AG04450 (cell line): ENCODE data around the gene GNB3. TPM values are rescaled to one million over a fixed set of nuclear protein-coding genes. Genes with fewer than 3 reads are reported as not detected.
A peak's percentile ranks its signal among the peaks of the same experiment; 100 is the strongest.
"Not testable (repeated sequence)": the region's sequence is repeated elsewhere in the genome, so short reads cannot be mapped to it uniquely, and the experiment has no call there.

ENCODE experiments used
- CTCF ChIA-PET: fragments of 300-600, 350-600 bp; formaldehyde crosslinking; extraction: SDS; loops from one replicate; lab custom pipeline; 2022; ENCODE audit warnings: antibody characterized with exemption, inconsistent platforms; lab: Charles Lee
- POLR2A ChIA-PET: fragments of 350-600 bp; formaldehyde crosslinking; extraction: SDS; loops from one replicate; lab custom pipeline; 2021; ENCODE audit warnings: antibody characterized with exemption, inconsistent platforms; lab: Yijun Ruan, JAX
- DNase-seq: peaks from one replicate; pipeline ENCODE4 v3.0.0-alpha.2; 2011; ENCODE audit warnings: low read depth, low spot score
- H3K27ac ChIP-seq: one replicate; pipeline ENCODE4 v1.5.1; 2012; ENCODE audit warnings: low read depth, low read length, control low read depth
- H3K27me3 ChIP-seq: one replicate; pipeline ENCODE4 v1.6.0; 2012; ENCODE audit warnings: low read length; ENCODE audit not compliant: control insufficient read depth, insufficient read depth
- H3K4me3 ChIP-seq: 2 replicates; pipeline ENCODE4 v1.5.1; 2011; ENCODE audit warnings: mild to moderate bottlenecking, low read depth, low read length, control low read depth
- H3K9me3 ChIP-seq: 2 replicates; pipeline ENCODE4 v1.5.1; 2012; ENCODE audit warnings: low read length; ENCODE audit not compliant: control insufficient read depth, insufficient read depth
- polyA plus RNA-seq: library from polyadenylated mRNA; depleted of rRNA; stranded (reverse); fragments of >200 nt; gene quantifications from 2 replicates; pipeline ENCODE4 v1.2.3, GENCODE V29; 2011
- TF ChIP-seq, protein P1 (sequence below): IDR thresholded peaks from 2 replicates; pipeline ENCODE4 v1.5.1; 2011; ENCODE audit warnings: low read depth, low read length, control low read depth, inconsistent platforms

GNB3 gene
- polyA plus RNA-seq, 1 experiment: 3.6 TPM

DNA sequence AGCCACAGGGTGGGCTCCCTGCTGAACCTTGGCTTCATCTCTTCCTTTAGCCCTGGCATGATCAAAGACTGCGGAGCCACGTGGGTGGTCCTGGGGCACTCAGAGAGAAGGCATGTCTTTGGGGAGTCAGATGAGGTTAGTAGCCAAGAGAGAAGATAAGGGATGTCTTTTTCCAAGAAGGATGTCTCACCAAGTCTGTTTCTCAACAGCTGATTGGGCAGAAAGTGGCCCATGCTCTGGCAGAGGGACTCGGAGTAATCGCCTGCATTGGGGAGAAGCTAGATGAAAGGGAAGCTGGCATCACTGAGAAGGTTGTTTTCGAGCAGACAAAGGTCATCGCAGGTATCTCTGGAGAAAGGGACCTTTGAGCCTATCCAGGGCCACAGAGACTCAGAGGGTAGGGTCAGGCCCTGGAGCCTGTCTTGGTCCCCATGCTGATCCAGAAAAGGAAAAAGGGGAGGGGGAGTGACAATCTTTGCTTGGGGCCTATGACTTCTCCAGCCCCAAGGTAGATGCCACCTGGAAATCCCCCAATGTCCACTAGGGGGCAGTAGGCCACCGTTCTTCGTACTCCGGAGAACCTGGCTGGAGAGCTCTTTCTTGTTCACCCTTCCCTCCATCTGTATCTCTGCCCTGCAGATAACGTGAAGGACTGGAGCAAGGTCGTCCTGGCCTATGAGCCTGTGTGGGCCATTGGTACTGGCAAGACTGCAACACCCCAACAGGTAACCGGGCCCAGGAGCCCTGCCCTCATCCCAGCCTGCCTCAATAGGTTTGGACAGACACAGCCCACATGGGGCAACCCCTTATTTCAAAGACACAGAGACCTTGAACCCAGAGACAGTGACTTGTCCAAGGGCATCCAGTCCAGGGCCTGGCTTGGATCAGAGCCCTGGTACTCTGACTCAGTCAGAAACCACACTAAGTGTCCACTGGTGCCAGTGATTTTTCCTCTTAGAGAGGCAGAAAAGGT, 28.6 kb downstream of the GNB3 start:
- no peaks in the 10 kb centered on the region for H3K27me3 ChIP-seq
- CTCF ChIA-PET: interaction anchor here (0.5 to 5.1 kb wide), 35 partner anchors 8 to 317 kb away, joined by 3 to 50 read pairs (median 4); partner anchors contain the start of genes C12orf57, CDCA3, GNB3 and LRRC23
- peak overlapping the region; percentile 21 for H3K27ac ChIP-seq
- TF ChIP-seq, protein P1, sequence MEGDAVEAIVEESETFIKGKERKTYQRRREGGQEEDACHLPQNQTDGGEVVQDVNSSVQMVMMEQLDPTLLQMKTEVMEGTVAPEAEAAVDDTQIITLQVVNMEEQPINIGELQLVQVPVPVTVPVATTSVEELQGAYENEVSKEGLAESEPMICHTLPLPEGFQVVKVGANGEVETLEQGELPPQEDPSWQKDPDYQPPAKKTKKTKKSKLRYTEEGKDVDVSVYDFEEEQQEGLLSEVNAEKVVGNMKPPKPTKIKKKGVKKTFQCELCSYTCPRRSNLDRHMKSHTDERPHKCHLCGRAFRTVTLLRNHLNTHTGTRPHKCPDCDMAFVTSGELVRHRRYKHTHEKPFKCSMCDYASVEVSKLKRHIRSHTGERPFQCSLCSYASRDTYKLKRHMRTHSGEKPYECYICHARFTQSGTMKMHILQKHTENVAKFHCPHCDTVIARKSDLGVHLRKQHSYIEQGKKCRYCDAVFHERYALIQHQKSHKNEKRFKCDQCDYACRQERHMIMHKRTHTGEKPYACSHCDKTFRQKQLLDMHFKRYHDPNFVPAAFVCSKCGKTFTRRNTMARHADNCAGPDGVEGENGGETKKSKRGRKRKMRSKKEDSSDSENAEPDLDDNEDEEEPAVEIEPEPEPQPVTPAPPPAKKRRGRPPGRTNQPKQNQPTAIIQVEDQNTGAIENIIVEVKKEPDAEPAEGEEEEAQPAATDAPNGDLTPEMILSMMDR: peak; percentile 91
- DNase-seq: peak; percentile 48
- H3K9me3 ChIP-seq: no peaks in the 10 kb centered on the region; the same call in 1 of the 2 replicates
- H3K4me3 ChIP-seq: peak overlapping the region; percentile 90
- POLR2A ChIA-PET: interaction anchor here (0.6 to 3.8 kb wide), 8 partner anchors 17 to 335 kb away, joined by 3 to 25 read pairs (median 6); partner anchors contain the start of genes C12orf57, CDCA3, GPR162 and RNU7-1

DNA sequence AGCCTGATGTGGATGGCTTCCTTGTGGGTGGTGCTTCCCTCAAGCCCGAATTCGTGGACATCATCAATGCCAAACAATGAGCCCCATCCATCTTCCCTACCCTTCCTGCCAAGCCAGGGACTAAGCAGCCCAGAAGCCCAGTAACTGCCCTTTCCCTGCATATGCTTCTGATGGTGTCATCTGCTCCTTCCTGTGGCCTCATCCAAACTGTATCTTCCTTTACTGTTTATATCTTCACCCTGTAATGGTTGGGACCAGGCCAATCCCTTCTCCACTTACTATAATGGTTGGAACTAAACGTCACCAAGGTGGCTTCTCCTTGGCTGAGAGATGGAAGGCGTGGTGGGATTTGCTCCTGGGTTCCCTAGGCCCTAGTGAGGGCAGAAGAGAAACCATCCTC, 29.6 kb downstream of the GNB3 start:
- H3K27ac ChIP-seq: peak overlapping the region; percentile 22
- H3K9me3 ChIP-seq, H3K4me3 ChIP-seq, DNase-seq, H3K27me3 ChIP-seq: not testable (repeated sequence)
- ChIA-PET CTCF (interaction anchor here (1.0 to 5.1 kb wide), 12 partner anchors 9 to 318 kb away, joined by 3 to 50 read pairs (median 6); partner anchors contain the start of genes CDCA3, GNB3 and USP5), POLR2A (interaction anchor here (3.3 to 3.8 kb wide), 2 partner anchors 18 to 55 kb away, joined by 21 to 37 read pairs; partner anchors contain the start of genes CDCA3 and USP5)

DNA sequence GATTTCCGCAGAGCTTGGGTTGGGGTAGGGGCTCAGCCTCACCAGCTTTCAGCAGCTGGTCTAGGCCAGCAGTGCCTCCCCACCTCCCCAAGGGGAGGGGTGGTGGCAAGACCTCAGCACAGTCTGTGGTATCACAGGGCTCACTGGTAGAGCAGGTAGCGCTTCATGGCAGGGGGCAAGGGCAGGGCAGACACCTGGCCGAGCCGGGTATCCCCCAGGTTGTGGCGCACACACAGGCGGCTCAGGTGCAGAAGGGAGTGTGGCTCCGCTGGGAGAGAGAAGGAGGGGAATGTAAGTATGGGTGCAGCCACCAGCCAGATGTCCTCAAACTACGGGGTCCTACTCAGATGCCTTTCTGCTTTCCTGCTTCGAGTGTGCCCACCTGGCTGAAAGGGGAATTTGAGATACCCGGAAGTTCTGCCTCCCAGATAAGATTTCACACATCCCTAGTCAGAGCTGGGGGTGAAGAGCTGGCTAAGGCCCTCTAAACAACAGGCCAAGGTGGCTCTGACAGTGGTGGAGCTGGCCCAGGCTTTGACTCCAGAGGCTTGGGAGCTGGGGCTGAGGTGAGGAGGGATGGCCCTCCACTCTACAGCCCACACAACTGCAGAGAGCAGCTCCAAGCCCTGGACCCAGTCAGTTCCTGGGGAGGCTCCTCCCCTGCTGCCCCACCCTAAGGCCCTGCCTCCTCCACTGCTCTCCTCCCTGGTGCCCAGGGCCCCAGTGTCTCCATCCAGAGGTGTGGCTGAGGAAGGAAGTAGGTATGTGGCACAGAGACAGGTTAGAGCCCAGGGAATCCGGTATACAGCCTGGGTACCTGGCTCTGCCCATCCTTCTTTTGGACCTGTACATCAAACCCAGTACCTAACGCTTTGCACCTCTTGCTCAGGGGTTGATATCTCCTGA, 30.6 kb downstream of the GNB3 start:
- H3K9me3 ChIP-seq: no peaks in the 10 kb centered on the region; the same call in 1 of the 2 replicates
- H3K27me3 ChIP-seq: no peaks in the 10 kb centered on the region
- TF ChIP-seq, protein P1: no peak
- H3K4me3 ChIP-seq: peak overlapping the region; percentile 84
- CTCF ChIA-PET: interaction anchor here (1.5 to 5.1 kb wide), 8 partner anchors 11 to 117 kb away, joined by 11 to 50 read pairs (median 18); partner anchors contain the start of genes CDCA3, MLF2 and USP5
- POLR2A ChIA-PET: interaction anchor here (0.7 to 3.3 kb wide), 4 partner anchors 19 to 67 kb away, joined by 4 to 37 read pairs (median 21); partner anchors contain the start of genes CDCA3 and USP5
- H3K27ac ChIP-seq: no peak overlapping the region
- DNase-seq: no peak

DNA sequence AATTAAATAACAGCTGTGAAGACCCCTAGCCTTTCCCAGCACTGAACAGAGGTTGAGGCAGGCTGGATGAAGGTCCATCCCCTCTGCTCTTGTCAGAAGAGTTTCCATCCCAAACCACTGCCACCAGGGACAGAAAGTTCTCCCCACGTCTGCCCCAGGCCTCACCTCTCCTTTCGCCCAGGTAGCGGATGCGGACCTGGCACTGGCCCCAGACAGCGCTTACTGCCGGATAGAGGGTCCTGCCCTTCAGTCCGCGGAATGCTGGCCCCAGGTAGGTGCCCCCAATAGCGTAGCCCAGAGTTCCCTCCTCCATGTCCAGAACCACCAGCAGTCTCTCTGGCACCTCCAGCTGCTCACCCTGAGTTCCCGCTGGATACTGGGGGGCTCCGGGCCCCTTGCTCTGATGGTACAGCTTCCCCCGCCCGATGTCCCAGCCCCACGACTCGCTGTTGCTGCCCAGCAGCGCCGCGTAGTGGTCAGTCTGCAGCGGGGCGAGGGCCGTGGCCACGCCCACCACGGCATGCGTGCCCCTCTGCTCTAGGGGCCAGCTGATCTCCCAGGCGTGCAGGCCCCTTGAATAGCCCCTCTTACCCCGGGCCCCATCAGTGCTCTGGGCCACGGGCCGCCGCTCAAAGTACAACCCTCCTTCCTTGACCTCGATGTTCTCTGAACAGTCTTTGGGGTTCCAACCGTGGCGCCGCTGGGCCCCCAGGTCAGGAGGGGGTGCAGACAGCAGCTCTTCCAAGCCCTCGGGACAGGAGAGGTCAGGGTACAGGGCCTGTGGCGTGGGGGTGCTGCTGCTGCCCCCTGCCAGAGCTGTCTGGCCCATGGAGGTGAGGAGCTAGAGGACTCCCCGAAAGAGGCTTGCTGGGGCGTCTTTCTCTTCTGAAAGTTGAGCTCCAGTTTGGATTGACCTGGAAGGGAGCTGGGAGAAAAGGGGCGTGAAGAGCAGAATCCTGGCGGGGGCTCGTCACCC, 31.6 kb downstream of the GNB3 start:
- H3K4me3 ChIP-seq: peak overlapping the region; percentile 84
- no peaks in the 10 kb centered on the region; the same call in 1 of the 2 replicates for H3K9me3 ChIP-seq
- TF ChIP-seq, protein P1: peak; percentile 97
- ChIA-PET CTCF (interaction anchor here (0.5 to 5.1 kb wide), 30 partner anchors 10 to 241 kb away, joined by 3 to 50 read pairs (median 6); partner anchors contain the start of genes C12orf57, C1RL, CDCA3 and COPS7A), POLR2A (interaction anchor here (0.6 to 3.3 kb wide), 20 partner anchors 9 to 340 kb away, joined by 3 to 37 read pairs (median 5); partner anchors contain the start of genes C12orf57, CDCA3, GAPDH and LRRC23)
- no peak for DNase-seq
- peak overlapping the region; percentile 65 for H3K27ac ChIP-seq
- H3K27me3 ChIP-seq: no peaks in the 10 kb centered on the region
